ENCODE measurements around the gene STAC3. TPM values are rescaled to one million over a fixed set of nuclear protein-coding genes. Genes with fewer than 3 reads are reported as not detected.

Gene STAC3
- total RNA-seq, 6 experiments from 2014 or later = 0.21 to 1.1 (median 0.58) TPM

- H3K27me3 Mint-ChIP-seq (ENCODE audit: insufficient read depth) = peaks cover 16% of the 10 kb centered on the region
- H3K36me3 Mint-ChIP-seq (ENCODE audit: low read depth) = peaks cover 18% of the 10 kb centered on the region; the same call in 1 of the 2 replicates
- no peak for TF ChIP-seq CTCF (IDR thresholded peaks at IDR 0.05)
- no peak for DNase-seq
- no peak overlapping the region for H3K27ac Mint-ChIP-seq
- no peaks in the 10 kb centered on the region; the same call in 1 of the 2 replicates for H3K9me3 Mint-ChIP-seq
- no peaks in the 10 kb centered on the region for H3K4me1 Mint-ChIP-seq (ENCODE audit: low read depth)
- H3K4me3 Mint-ChIP-seq = no peak overlapping the region
Observed at GRCh38 chr12:57205931-57206330, 45.1 kb downstream of the STAC3 start.

- Mint-ChIP-seq H3K4me3 (no peak overlapping the region), H3K27me3 (ENCODE audit: insufficient read depth) (peaks cover 16% of the 10 kb centered on the region), H3K9me3 (no peaks in the 10 kb centered on the region; the same call in 1 of the 2 replicates), H3K4me1 (ENCODE audit: low read depth) (no peaks in the 10 kb centered on the region), H3K27ac (no peak overlapping the region), H3K36me3 (ENCODE audit: low read depth) (peaks cover 18% of the 10 kb centered on the region; the same call in 1 of the 2 replicates)
- TF ChIP-seq CTCF (IDR thresholded peaks at IDR 0.05) = no peak
- DNase-seq = no peak
Observed at GRCh38 chr12:57205186-57205585, 45.8 kb downstream of the STAC3 start.

- H3K4me1 Mint-ChIP-seq (ENCODE audit: low read depth) = no peaks in the 10 kb centered on the region
- H3K27ac Mint-ChIP-seq = no peak overlapping the region; the same call in 1 of the 2 replicates
- DNase-seq = no peak
- peaks cover 14% of the 10 kb centered on the region; the same call in 1 of the 2 replicates for H3K36me3 Mint-ChIP-seq (ENCODE audit: low read depth)
- no peaks in the 10 kb centered on the region; the same call in 1 of the 2 replicates for H3K9me3 Mint-ChIP-seq
- H3K4me3 Mint-ChIP-seq = no peak overlapping the region
- no peak for TF ChIP-seq CTCF (IDR thresholded peaks at IDR 0.05)
- peaks cover 16% of the 10 kb centered on the region for H3K27me3 Mint-ChIP-seq (ENCODE audit: insufficient read depth)
Observed at GRCh38 chr12:57204454-57204853, 46.5 kb downstream of the STAC3 start.

GRCh38 chr12:57203791-57204190 lies 47.2 kb downstream of the STAC3 start:
- H3K27me3 Mint-ChIP-seq (ENCODE audit: insufficient read depth) = peaks cover 14% of the 10 kb centered on the region
- peaks cover 9% of the 10 kb centered on the region; the same call in 1 of the 2 replicates for H3K36me3 Mint-ChIP-seq (ENCODE audit: low read depth)
- H3K27ac Mint-ChIP-seq = no peak overlapping the region
- no peak for DNase-seq
- H3K4me1 Mint-ChIP-seq (ENCODE audit: low read depth) = no peaks in the 10 kb centered on the region
- H3K4me3 Mint-ChIP-seq = no peak overlapping the region
- no peak for TF ChIP-seq CTCF (IDR thresholded peaks at IDR 0.05)
- H3K9me3 Mint-ChIP-seq = no peaks in the 10 kb centered on the region

- H3K4me3 Mint-ChIP-seq = no peak overlapping the region
- peaks cover 14% of the 10 kb centered on the region for H3K27me3 Mint-ChIP-seq (ENCODE audit: insufficient read depth)
- TF ChIP-seq CTCF (IDR thresholded peaks at IDR 0.05) = no peak
- no peak for DNase-seq
- no peaks in the 10 kb centered on the region for H3K4me1 Mint-ChIP-seq (ENCODE audit: low read depth)
- H3K9me3 Mint-ChIP-seq = no peaks in the 10 kb centered on the region
- H3K27ac Mint-ChIP-seq = no peak overlapping the region
- peaks cover 9% of the 10 kb centered on the region; the same call in 1 of the 2 replicates for H3K36me3 Mint-ChIP-seq (ENCODE audit: low read depth)
Observed at GRCh38 chr12:57203201-57203600, 47.8 kb downstream of the STAC3 start.

- no peak overlapping the region for H3K27ac Mint-ChIP-seq
- no peak for TF ChIP-seq CTCF (IDR thresholded peaks at IDR 0.05)
- no peak overlapping the region for H3K4me3 Mint-ChIP-seq
- peaks cover 11% of the 10 kb centered on the region for H3K27me3 Mint-ChIP-seq (ENCODE audit: insufficient read depth)
- no peaks in the 10 kb centered on the region for H3K9me3 Mint-ChIP-seq
- H3K4me1 Mint-ChIP-seq (ENCODE audit: low read depth) = no peaks in the 10 kb centered on the region
- peaks cover 15% of the 10 kb centered on the region for H3K36me3 Mint-ChIP-seq (ENCODE audit: low read depth)
- DNase-seq = no peak
Observed at GRCh38 chr12:57202321-57202720, 48.7 kb downstream of the STAC3 start.

Measured in HFFc6 (cell line).